ENCODE data around the gene ZNF74.
"Not testable (repeated sequence)": the region's sequence is repeated elsewhere in the genome, so short reads cannot be mapped to it uniquely, and the experiment has no call there.

Gene ZNF74

GRCh38 chr22:20400606-20401375 lies 6.8 kb downstream of the ZNF74 start:
- DNase-seq (ENCODE audit: low read depth) = no peak

- no peak for DNase-seq (ENCODE audit: low read depth)
These were observed 7.5 kb downstream of the ZNF74 start for GRCh38 chr22:20401376-20402014.

GRCh38 chr22:20402960-20403778 lies 9.2 kb downstream of the ZNF74 start:
- no peak for DNase-seq (ENCODE audit: low read depth)

- DNase-seq (ENCODE audit: low read depth) = no peak
These were observed 9.8 kb downstream of the ZNF74 start for GRCh38 chr22:20403779-20404140.

- DNase-seq (ENCODE audit: low read depth) = no peak
These were observed 10.9 kb downstream of the ZNF74 start for GRCh38 chr22:20404881-20405280.

GRCh38 chr22:20405291-20405930 lies 11.5 kb downstream of the ZNF74 start:
- no peak for DNase-seq (ENCODE audit: low read depth)

- no peak for DNase-seq (ENCODE audit: low read depth)
These were observed 12.2 kb downstream of the ZNF74 start for GRCh38 chr22:20405931-20406685.

GRCh38 chr22:20406686-20407408 lies 12.9 kb downstream of the ZNF74 start:
- no peak for DNase-seq (ENCODE audit: low read depth)

GRCh38 chr22:20407829-20408228 lies 13.9 kb downstream of the ZNF74 start:
- DNase-seq (ENCODE audit: low read depth) = no peak

- no peak for DNase-seq (ENCODE audit: low read depth)
These were observed 14.9 kb downstream of the ZNF74 start for GRCh38 chr22:20408891-20409290.

GRCh38 chr22:20409385-20409784 lies 15.4 kb downstream of the ZNF74 start:
- not testable (repeated sequence) for DNase-seq (ENCODE audit: low read depth)

- DNase-seq (ENCODE audit: low read depth) = no peak
These were observed 18.7 kb downstream of the ZNF74 start for GRCh38 chr22:20412474-20413216.

GRCh38 chr22:20413217-20414058 lies 19.5 kb downstream of the ZNF74 start:
- DNase-seq (ENCODE audit: low read depth) = no peak

- DNase-seq (ENCODE audit: low read depth) = no peak
These were observed 20.1 kb downstream of the ZNF74 start for GRCh38 chr22:20414059-20414440.

GRCh38 chr22:20414450-20414849 lies 20.5 kb downstream of the ZNF74 start:
- no peak for DNase-seq (ENCODE audit: low read depth)

GRCh38 chr22:20415241-20415640 lies 21.3 kb downstream of the ZNF74 start:
- DNase-seq (ENCODE audit: low read depth) = not testable (repeated sequence)

- not testable (repeated sequence) for DNase-seq (ENCODE audit: low read depth)
These were observed 21.7 kb downstream of the ZNF74 start for GRCh38 chr22:20415699-20416098.

GRCh38 chr22:20418211-20418788 lies 24.3 kb downstream of the ZNF74 start:
- DNase-seq (ENCODE audit: low read depth) = peak; percentile 62

GRCh38 chr22:20419664-20419951 lies 25.7 kb downstream of the ZNF74 start:
- no peak for DNase-seq (ENCODE audit: low read depth)
